NT2/D1 (cell line): ENCODE results near the gene USP11.

Source experiments
- SUZ12 ChIP-seq: IDR thresholded peaks from 2 replicates; pipeline ENCODE4 v1.6.1; 2011; ENCODE audit not compliant: insufficient read length, insufficient read depth; ENCODE audit errors: extremely low read depth
- ZNF274 ChIP-seq: IDR thresholded peaks from 2 replicates; pipeline ENCODE4 v1.6.1; 2011; ENCODE audit warnings: mild to moderate bottlenecking, low read depth, low read length

DNA sequence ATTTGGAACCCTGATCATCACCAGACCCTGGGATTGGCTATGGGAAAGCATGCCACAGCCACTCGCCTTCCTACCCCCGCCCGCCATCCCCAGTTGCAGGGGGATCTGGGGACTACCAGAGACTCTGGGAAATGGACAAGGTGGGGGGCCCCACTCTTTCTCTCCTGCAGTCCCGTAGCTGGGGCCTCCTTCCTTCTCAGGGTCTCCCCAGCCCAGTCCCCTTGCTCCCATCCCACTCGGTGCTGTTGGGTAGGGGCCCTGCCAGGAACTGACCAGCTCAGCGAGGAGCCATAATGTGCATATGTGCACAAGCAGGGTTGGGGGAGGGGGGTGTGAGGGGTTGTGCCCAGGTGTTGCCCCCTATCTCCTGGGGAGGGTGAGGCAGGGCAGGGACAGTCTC lies 3.4 kb upstream of the USP11 start:
- TF ChIP-seq SUZ12 = no peak
- no peak for TF ChIP-seq ZNF274
